Esophagus muscularis mucosa (tissue), 4 donors: ENCODE data around the gene MEG3. TPM values are rescaled to one million over a fixed set of nuclear protein-coding genes. Genes with fewer than 3 reads are reported as not detected.

Source experiments
- DNase-seq: peaks from one replicate; pipeline ENCODE4 v3.0.0-alpha.2; 2017; ENCODE audit errors: extremely low spot score
- H3K27ac ChIP-seq, 4 donors: fragments of 200-600 bp; sonication (generic); replicated peaks in 1 of 4; 1 replicate in 3 of 4; 2 replicates in 1 of 4; pipeline ENCODE4 v1.5.1; 2016 to 2019; ENCODE audit warnings: mild to moderate bottlenecking in 1 of 4
- H3K27me3 ChIP-seq, 4 donors: fragments of 200-600 bp; sonication (generic); one replicate each; pipeline versions ENCODE4 v1.5.1 to v1.6.0; 2016 to 2019
- H3K36me3 ChIP-seq, 4 donors: fragments of 200-600 bp; sonication (generic); one replicate each; pipeline ENCODE4 v1.5.1; 2016 to 2019
- H3K4me1 ChIP-seq, 4 donors: fragments of 200-600 bp; sonication (generic); one replicate each; pipeline ENCODE4 v1.5.1; 2016 to 2019
- H3K4me3 ChIP-seq, 4 donors: fragments of 200-600 bp; sonication (generic); 1 replicate in 2 of 4; 2 replicates in 2 of 4; pipeline ENCODE4 v1.5.1; 2016 to 2019; ENCODE audit warnings: mild to moderate bottlenecking in 4 of 4, moderate library complexity in 1 of 4
- H3K9me3 ChIP-seq, 4 donors: fragments of 200-600 bp; sonication (generic); 1 replicate in 3 of 4; 2 replicates in 1 of 4; pipeline ENCODE4 v1.5.1; 2016 to 2019
- CTCF ChIP-seq, 3 experiments: fragments of 200-600 bp in 2 of 3; fragments of 450-650 bp in 1 of 3; sonication (generic) in 2 of 3; IDR thresholded peaks; one replicate each; pipeline ENCODE4 v1.5.1; 2017 to 2019; ENCODE audit warnings: antibody characterized with exemption in 3 of 3, mild to moderate bottlenecking in 2 of 3, moderate library complexity in 1 of 3
- EP300 ChIP-seq: sonication (generic); formaldehyde crosslinking; IDR thresholded peaks from one replicate; pipeline ENCODE4 v1.6.1; 2017; ENCODE audit warnings: antibody characterized with exemption
- POLR2A ChIP-seq: fragments of 450-650 bp; IDR thresholded peaks from one replicate; pipeline ENCODE4 v1.6.1; 2017; ENCODE audit warnings: antibody characterized with exemption, moderate library complexity, mild to moderate bottlenecking, low read depth
- POLR2AphosphoS5 ChIP-seq, 2 donors: sonication (generic); formaldehyde crosslinking; IDR thresholded peaks; one replicate each; pipeline ENCODE4 v1.6.1; 2017; ENCODE audit warnings: antibody characterized with exemption in 2 of 2
- WGBS: methylation state at CpG from one replicate; pipeline ENCODE4 v1.1.5; 2018; 5-methylcytosine and 5-hydroxymethylcytosine counted together
- intact Hi-C: fragments of 100-400 bp; cut with DNase I; formaldehyde crosslinking; loops from one replicate; pipeline ENCODE4 v1.15.1; 2023
- total RNA-seq, 4 donors: library from RNA; depleted of rRNA; stranded (reverse); fragments of >200 nt; gene quantifications; one replicate each; pipeline versions ENCODE4 v1.1.0 to v1.2.1, GENCODE V29; 2016

MEG3 gene
- total RNA-seq, 4 donors from 2014 or later = 9.4 to 53.2 (median 22.1) TPM

- intact Hi-C loops = no loop called here
- Histone ChIP-seq H3K9me3 (no peaks in the 10 kb centered on the region), H3K4me3 (no peak overlapping the region), H3K27me3 (peaks cover 0 to 27% (median 0%) of the 10 kb centered on the region in 4 donors), H3K36me3 (no peaks in the 10 kb centered on the region), H3K27ac (no peak overlapping the region), H3K4me1 (no peaks in the 10 kb centered on the region)
- TF ChIP-seq POLR2AphosphoS5 (IDR thresholded peaks at IDR 0.05) (no peak), POLR2A (no peak), CTCF (IDR thresholded peaks at IDR 0.05) (no peak), EP300 (no peak)
- WGBS = 77% methylated on average over 5 of the region's 8 CpGs
- DNase-seq = no peak
These were observed 32.9 kb downstream of the MEG3 start for GRCh38 chr14:100858838-100859220.

GRCh38 chr14:100859781-100860180 lies 33.9 kb downstream of the MEG3 start:
- Histone ChIP-seq H3K36me3 (no peaks in the 10 kb centered on the region), H3K4me3 (no peak overlapping the region), H3K27me3 (peaks cover 0 to 27% (median 0%) of the 10 kb centered on the region in 4 donors), H3K4me1 (no peaks in the 10 kb centered on the region), H3K9me3 (no peaks in the 10 kb centered on the region), H3K27ac (no peak overlapping the region)
- TF ChIP-seq EP300 = no peak
- no peak for TF ChIP-seq POLR2A
- TF ChIP-seq POLR2AphosphoS5 (IDR thresholded peaks at IDR 0.05) = no peak
- no peak for TF ChIP-seq CTCF (IDR thresholded peaks at IDR 0.05)
- intact Hi-C loops = no loop called here
- no peak for DNase-seq
- 95% methylated on average over 18 of the region's 18 CpGs for WGBS

- DNase-seq = no peak
- Histone ChIP-seq H3K27ac (no peak overlapping the region), H3K9me3 (no peaks in the 10 kb centered on the region), H3K4me3 (no peak overlapping the region), H3K27me3 (peaks cover 0 to 27% (median 0%) of the 10 kb centered on the region in 4 donors), H3K4me1 (no peaks in the 10 kb centered on the region), H3K36me3 (no peaks in the 10 kb centered on the region)
- 82% methylated on average over 19 of the region's 19 CpGs for WGBS
- intact Hi-C loops = no loop called here
- no peak for TF ChIP-seq POLR2A
- TF ChIP-seq EP300 = no peak
- no peak for TF ChIP-seq POLR2AphosphoS5 (IDR thresholded peaks at IDR 0.05)
- TF ChIP-seq CTCF (IDR thresholded peaks at IDR 0.05) = no peak
These were observed 34.8 kb downstream of the MEG3 start for GRCh38 chr14:100860556-100861187.

DNA sequence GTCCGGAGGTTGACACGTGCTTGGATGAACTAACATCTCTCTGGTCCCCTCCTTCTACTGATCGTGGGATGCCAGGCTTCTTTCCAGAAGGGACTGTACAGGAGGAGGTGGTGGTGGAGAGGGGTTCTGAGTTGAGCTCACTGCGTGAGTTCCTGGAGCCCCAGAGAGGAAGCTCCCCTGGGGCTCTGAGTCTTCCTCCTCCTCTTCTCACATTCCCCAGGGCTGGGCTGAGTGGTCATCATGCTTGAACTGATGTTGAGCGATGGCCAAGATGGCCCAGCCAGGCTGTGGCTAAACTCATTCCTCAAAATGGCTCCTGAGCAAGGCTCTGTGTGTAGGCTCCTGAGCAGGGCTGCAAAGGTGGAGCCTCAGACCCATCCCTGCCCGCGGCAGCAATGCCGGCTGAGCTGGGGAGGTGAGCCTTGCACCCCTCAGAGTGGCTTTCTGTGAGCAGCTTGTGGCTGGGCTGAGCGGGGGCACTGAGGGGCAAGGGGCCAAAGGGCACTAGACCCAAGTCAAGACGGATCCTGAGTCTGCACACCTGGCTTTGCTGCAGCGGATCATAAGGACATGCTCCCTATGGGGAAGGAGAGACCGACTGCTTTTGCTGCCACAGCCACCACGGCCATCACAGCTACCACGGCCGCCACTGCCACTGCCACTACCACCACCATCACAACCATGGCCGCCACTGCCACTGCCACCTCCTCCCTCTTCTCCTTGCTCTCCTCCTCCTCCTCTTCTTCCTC lies 35.4 kb downstream of the MEG3 start:
- Histone ChIP-seq H3K27me3 (peaks cover 0 to 27% (median 0%) of the 10 kb centered on the region in 4 donors), H3K4me3 (no peak overlapping the region), H3K9me3 (no peaks in the 10 kb centered on the region), H3K27ac (no peak overlapping the region), H3K4me1 (no peaks in the 10 kb centered on the region), H3K36me3 (no peaks in the 10 kb centered on the region)
- DNase-seq = no peak
- TF ChIP-seq POLR2AphosphoS5 (IDR thresholded peaks at IDR 0.05) (no peak), POLR2A (no peak), CTCF (IDR thresholded peaks at IDR 0.05) (no peak)
- intact Hi-C loops = no loop called here
- WGBS = 86% methylated on average over 16 of the region's 16 CpGs
